ENCODE data around the gene KLHL2.

GRCh38 chr4:165345666-165346417 is 138.5 kb downstream of the KLHL2 start:
- TF ChIP-seq, protein P1, sequence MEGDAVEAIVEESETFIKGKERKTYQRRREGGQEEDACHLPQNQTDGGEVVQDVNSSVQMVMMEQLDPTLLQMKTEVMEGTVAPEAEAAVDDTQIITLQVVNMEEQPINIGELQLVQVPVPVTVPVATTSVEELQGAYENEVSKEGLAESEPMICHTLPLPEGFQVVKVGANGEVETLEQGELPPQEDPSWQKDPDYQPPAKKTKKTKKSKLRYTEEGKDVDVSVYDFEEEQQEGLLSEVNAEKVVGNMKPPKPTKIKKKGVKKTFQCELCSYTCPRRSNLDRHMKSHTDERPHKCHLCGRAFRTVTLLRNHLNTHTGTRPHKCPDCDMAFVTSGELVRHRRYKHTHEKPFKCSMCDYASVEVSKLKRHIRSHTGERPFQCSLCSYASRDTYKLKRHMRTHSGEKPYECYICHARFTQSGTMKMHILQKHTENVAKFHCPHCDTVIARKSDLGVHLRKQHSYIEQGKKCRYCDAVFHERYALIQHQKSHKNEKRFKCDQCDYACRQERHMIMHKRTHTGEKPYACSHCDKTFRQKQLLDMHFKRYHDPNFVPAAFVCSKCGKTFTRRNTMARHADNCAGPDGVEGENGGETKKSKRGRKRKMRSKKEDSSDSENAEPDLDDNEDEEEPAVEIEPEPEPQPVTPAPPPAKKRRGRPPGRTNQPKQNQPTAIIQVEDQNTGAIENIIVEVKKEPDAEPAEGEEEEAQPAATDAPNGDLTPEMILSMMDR (IDR thresholded peaks at IDR 0.05), result no peak
- TF ChIP-seq POLR2AphosphoS5 (IDR thresholded peaks at IDR 0.05), result no peak
- no peak for TF ChIP-seq POLR2A (IDR thresholded peaks at IDR 0.05)
- TF ChIP-seq EP300 (IDR thresholded peaks at IDR 0.05), result no peak
